GM06990 (cell line): ENCODE measurements around the gene ESRP2.

ENCODE experiments used
- DNase-seq: peaks from one replicate; pipeline ENCODE4 v3.0.0-alpha.2; 2011; ENCODE audit not compliant: insufficient read length; ENCODE audit errors: extremely low read depth
- H3K27me3 ChIP-seq: replicated peaks from 2 replicates; pipeline ENCODE4 v1.6.0; 2011; ENCODE audit warnings: low read length; ENCODE audit not compliant: control insufficient read depth, insufficient read depth
- H3K36me3 ChIP-seq: 2 replicates; pipeline ENCODE4 v1.5.1; 2011; ENCODE audit warnings: low read length; ENCODE audit not compliant: control insufficient read depth, insufficient read depth
- H3K4me3 ChIP-seq: replicated peaks from 2 replicates; pipeline ENCODE4 v1.5.1; 2011; ENCODE audit warnings: low read depth, mild to moderate bottlenecking, control low read depth, low read length
- CTCF ChIP-seq: IDR thresholded peaks from 2 replicates; pipeline ENCODE4 v1.5.1; 2011; ENCODE audit warnings: low read length, control low read depth, mild to moderate bottlenecking, inconsistent platforms; ENCODE audit not compliant: insufficient read depth, poor library complexity, severe bottlenecking

Gene ESRP2

GRCh38 chr16:68217506-68217905, 18.4 kb downstream of the ESRP2 start:
- no peak for TF ChIP-seq CTCF

GRCh38 chr16:68216240-68216639, 19.7 kb downstream of the ESRP2 start:
- Histone ChIP-seq H3K36me3 (no peaks in the 10 kb centered on the region; the same call in 1 of the 2 replicates), H3K27me3 (no peaks in the 10 kb centered on the region), H3K4me3 (no peak overlapping the region)
- DNase-seq, result no peak
- TF ChIP-seq CTCF, result no peak

More at GRCh38 chr16:68217506-68217905, 18.4 kb downstream of the ESRP2 start:
- no peaks in the 10 kb centered on the region for H3K27me3 ChIP-seq
- H3K4me3 ChIP-seq, result no peak overlapping the region
- no peak for DNase-seq
- no peaks in the 10 kb centered on the region; the same call in 1 of the 2 replicates for H3K36me3 ChIP-seq

GRCh38 chr16:68215302-68215701, 20.6 kb downstream of the ESRP2 start:
- no peak overlapping the region for H3K4me3 ChIP-seq
- DNase-seq, result no peak
- H3K27me3 ChIP-seq, result no peaks in the 10 kb centered on the region
- no peak for TF ChIP-seq CTCF
- H3K36me3 ChIP-seq, result no peaks in the 10 kb centered on the region

GRCh38 chr16:68214726-68215125, 21.2 kb downstream of the ESRP2 start:
- Histone ChIP-seq H3K4me3 (no peak overlapping the region), H3K36me3 (no peaks in the 10 kb centered on the region), H3K27me3 (no peaks in the 10 kb centered on the region)
- no peak for TF ChIP-seq CTCF
- no peak for DNase-seq

- TF ChIP-seq CTCF, result no peak
These were observed 29.7 kb downstream of the ESRP2 start for GRCh38 chr16:68206245-68206644.

GRCh38 chr16:68202091-68202519, 33.8 kb downstream of the ESRP2 start:
- no peak for DNase-seq
- Histone ChIP-seq H3K4me3 (no peak overlapping the region), H3K27me3 (no peaks in the 10 kb centered on the region), H3K36me3 (no peaks in the 10 kb centered on the region)
- TF ChIP-seq CTCF, result no peak

More at GRCh38 chr16:68206245-68206644, 29.7 kb downstream of the ESRP2 start:
- no peaks in the 10 kb centered on the region for H3K36me3 ChIP-seq
- no peak for DNase-seq
- H3K27me3 ChIP-seq, result no peaks in the 10 kb centered on the region
- H3K4me3 ChIP-seq, result no peak overlapping the region
